BJ (cell line): ENCODE measurements around the gene RASSF3. TPM values are rescaled to one million over a fixed set of nuclear protein-coding genes. Genes with fewer than 3 reads are reported as not detected.
"Not testable (repeated sequence)": the region's sequence is repeated elsewhere in the genome, so short reads cannot be mapped to it uniquely, and the experiment has no call there.

Experiments
- CTCF ChIA-PET: fragments of 350-600 bp; formaldehyde crosslinking; extraction: SDS; loops from one replicate; lab custom pipeline; 2021; ENCODE audit warnings: antibody characterized with exemption, inconsistent platforms; lab: Yijun Ruan, JAX
- POLR2A ChIA-PET: fragments of 300-600 bp; sonication (Branson Sonifier 250); formaldehyde crosslinking; extraction: SDS; loops from one replicate; lab custom pipeline; 2021; ENCODE audit warnings: antibody characterized with exemption; lab: Charles Lee
- DNase-seq: peaks from one replicate; pipeline ENCODE4 v3.0.0-alpha.2; 2011; ENCODE audit warnings: low read depth
- H3K27me3 ChIP-seq: 2 replicates; pipeline ENCODE4 v1.6.0; 2011; ENCODE audit warnings: low read length; ENCODE audit not compliant: control insufficient read depth, insufficient read depth
- H3K36me3 ChIP-seq: 2 replicates; pipeline ENCODE4 v1.5.1; 2011; ENCODE audit warnings: low read length; ENCODE audit not compliant: control insufficient read depth, insufficient read depth
- H3K4me3 ChIP-seq: 2 replicates; pipeline ENCODE4 v1.5.1; 2011; ENCODE audit warnings: low read depth, mild to moderate bottlenecking, control low read depth, low read length
- polyA plus RNA-seq: library from polyadenylated mRNA; depleted of rRNA; stranded (reverse); fragments of >200 nt; gene quantifications from 2 replicates; pipeline ENCODE4 v1.2.3, GENCODE V29; 2011
- TF ChIP-seq, protein P1 (sequence below): IDR thresholded peaks from 2 replicates; pipeline ENCODE4 v1.5.1; 2011; ENCODE audit warnings: low read depth, mild to moderate bottlenecking, control low read depth, inconsistent platforms, low read length, moderate library complexity; ENCODE audit not compliant: insufficient read depth

Gene RASSF3
- polyA plus RNA-seq, 1 experiment = 27.7 TPM

- no peak overlapping the region for H3K4me3 ChIP-seq
- DNase-seq = no peak
- no peaks in the 10 kb centered on the region for H3K27me3 ChIP-seq
- CTCF ChIA-PET = interaction anchor here (2.4 to 3.2 kb wide), 2 partner anchors 9 to 139 kb away, joined by 8 to 12 read pairs; no protein-coding TSS in a partner anchor
- peaks cover 1% of the 10 kb centered on the region; the same call in 1 of the 2 replicates for H3K36me3 ChIP-seq
- POLR2A ChIA-PET = no interaction called here
- TF ChIP-seq, protein P1, sequence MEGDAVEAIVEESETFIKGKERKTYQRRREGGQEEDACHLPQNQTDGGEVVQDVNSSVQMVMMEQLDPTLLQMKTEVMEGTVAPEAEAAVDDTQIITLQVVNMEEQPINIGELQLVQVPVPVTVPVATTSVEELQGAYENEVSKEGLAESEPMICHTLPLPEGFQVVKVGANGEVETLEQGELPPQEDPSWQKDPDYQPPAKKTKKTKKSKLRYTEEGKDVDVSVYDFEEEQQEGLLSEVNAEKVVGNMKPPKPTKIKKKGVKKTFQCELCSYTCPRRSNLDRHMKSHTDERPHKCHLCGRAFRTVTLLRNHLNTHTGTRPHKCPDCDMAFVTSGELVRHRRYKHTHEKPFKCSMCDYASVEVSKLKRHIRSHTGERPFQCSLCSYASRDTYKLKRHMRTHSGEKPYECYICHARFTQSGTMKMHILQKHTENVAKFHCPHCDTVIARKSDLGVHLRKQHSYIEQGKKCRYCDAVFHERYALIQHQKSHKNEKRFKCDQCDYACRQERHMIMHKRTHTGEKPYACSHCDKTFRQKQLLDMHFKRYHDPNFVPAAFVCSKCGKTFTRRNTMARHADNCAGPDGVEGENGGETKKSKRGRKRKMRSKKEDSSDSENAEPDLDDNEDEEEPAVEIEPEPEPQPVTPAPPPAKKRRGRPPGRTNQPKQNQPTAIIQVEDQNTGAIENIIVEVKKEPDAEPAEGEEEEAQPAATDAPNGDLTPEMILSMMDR = no peak
Observed at GRCh38 chr12:64688219-64688618, 77.9 kb downstream of the RASSF3 start.

- POLR2A ChIA-PET = no interaction called here
- H3K4me3 ChIP-seq = no peak overlapping the region
- no peak for DNase-seq
- CTCF ChIA-PET = interaction anchor here (1.3 to 3.2 kb wide), 4 partner anchors 9 to 139 kb away, joined by 3 to 12 read pairs (median 6); partner anchors contain the start of gene RASSF3
- peaks cover 1% of the 10 kb centered on the region; the same call in 1 of the 2 replicates for H3K36me3 ChIP-seq
- TF ChIP-seq, protein P1 = no peak
- no peaks in the 10 kb centered on the region for H3K27me3 ChIP-seq
Observed at GRCh38 chr12:64688715-64689114, 78.4 kb downstream of the RASSF3 start.

GRCh38 chr12:64690236-64690635, 79.9 kb downstream of the RASSF3 start:
- POLR2A ChIA-PET = not testable (repeated sequence)

GRCh38 chr12:64691227-64691794, 81.0 kb downstream of the RASSF3 start:
- DNase-seq = no peak
- peaks cover 5% of the 10 kb centered on the region for H3K36me3 ChIP-seq
- H3K4me3 ChIP-seq = no peak overlapping the region
- ChIA-PET CTCF (interaction anchor here (0.9 to 7.9 kb wide), 3 partner anchors 83 to 141 kb away, joined by 3 to 167 read pairs (median 4); no protein-coding TSS in a partner anchor), POLR2A (interaction anchor here (0.9 kb wide), 1 partner anchor 11 kb away, joined by 3 read pairs; no protein-coding TSS in a partner anchor)
- TF ChIP-seq, protein P1 = no peak
- H3K27me3 ChIP-seq = no peaks in the 10 kb centered on the region

More at GRCh38 chr12:64690236-64690635, 79.9 kb downstream of the RASSF3 start:
- CTCF ChIA-PET = interaction anchor here (1.3 to 3.2 kb wide), 2 partner anchors 16 to 141 kb away, joined by 3 to 12 read pairs; no protein-coding TSS in a partner anchor
- H3K27me3 ChIP-seq, DNase-seq, H3K4me3 ChIP-seq, H3K36me3 ChIP-seq: not testable (repeated sequence)

GRCh38 chr12:64691795-64692583, 81.7 kb downstream of the RASSF3 start:
- no peak for DNase-seq
- ChIA-PET POLR2A (interaction anchor here (0.9 kb wide), 1 partner anchor 12 kb away, joined by 3 read pairs; no protein-coding TSS in a partner anchor), CTCF (interaction anchor here (0.9 to 7.9 kb wide), 4 partner anchors 10 to 142 kb away, joined by 3 to 167 read pairs (median 4); no protein-coding TSS in a partner anchor)
- peaks cover 5% of the 10 kb centered on the region for H3K36me3 ChIP-seq
- H3K27me3 ChIP-seq = no peaks in the 10 kb centered on the region
- TF ChIP-seq, protein P1 = no peak
- no peak overlapping the region for H3K4me3 ChIP-seq
